Progenitor cell of endocrine pancreas (in vitro differentiated cells): ENCODE data around the gene CAMK1D. TPM values are rescaled to one million over a fixed set of nuclear protein-coding genes. Genes with fewer than 3 reads are reported as not detected.
A peak's percentile ranks its signal among the peaks of the same experiment; 100 is the strongest.

Experiments
- DNase-seq: peaks from one replicate; pipeline ENCODE4 v3.0.0; 2021; ENCODE audit warnings: low spot score; ENCODE audit not compliant: unreplicated experiment
- H3K27ac Mint-ChIP-seq: 2 replicates; pipeline ENCODE4 v1.8.0; 2021; ENCODE audit warnings: mild to moderate bottlenecking, moderate library complexity, mixed read lengths
- H3K27me3 Mint-ChIP-seq: 2 replicates; pipeline ENCODE4 v1.8.0; 2021; ENCODE audit warnings: mixed read lengths
- H3K36me3 Mint-ChIP-seq: 2 replicates; pipeline ENCODE4 v1.8.0; 2022; ENCODE audit warnings: mixed read lengths; ENCODE audit not compliant: insufficient read depth
- H3K4me1 Mint-ChIP-seq: 2 replicates; pipeline ENCODE4 v1.8.0; 2021; ENCODE audit warnings: low read depth, mixed read lengths
- H3K4me3 Mint-ChIP-seq: 2 replicates; pipeline ENCODE4 v1.8.0; 2021; ENCODE audit warnings: low read depth, mild to moderate bottlenecking, moderate library complexity, mixed read lengths
- H3K9me3 Mint-ChIP-seq: 2 replicates; pipeline ENCODE4 v1.8.0; 2021; ENCODE audit warnings: low read depth, mixed read lengths
- total RNA-seq: library from RNA; stranded (reverse); gene quantifications from 2 replicates; pipeline ENCODE4 v1.2.1, GENCODE V29; 2021
- TF ChIP-seq, protein P1 (sequence below): fragments of 200-600 bp; sonication (generic); IDR thresholded peaks from one replicate; pipeline ENCODE4 v1.5.0; 2021; ENCODE audit warnings: antibody characterized with exemption, mild to moderate bottlenecking; ENCODE audit not compliant: unreplicated experiment

The CAMK1D gene
- total RNA-seq, 1 donor from 2014 or later: 10.8 TPM

DNA sequence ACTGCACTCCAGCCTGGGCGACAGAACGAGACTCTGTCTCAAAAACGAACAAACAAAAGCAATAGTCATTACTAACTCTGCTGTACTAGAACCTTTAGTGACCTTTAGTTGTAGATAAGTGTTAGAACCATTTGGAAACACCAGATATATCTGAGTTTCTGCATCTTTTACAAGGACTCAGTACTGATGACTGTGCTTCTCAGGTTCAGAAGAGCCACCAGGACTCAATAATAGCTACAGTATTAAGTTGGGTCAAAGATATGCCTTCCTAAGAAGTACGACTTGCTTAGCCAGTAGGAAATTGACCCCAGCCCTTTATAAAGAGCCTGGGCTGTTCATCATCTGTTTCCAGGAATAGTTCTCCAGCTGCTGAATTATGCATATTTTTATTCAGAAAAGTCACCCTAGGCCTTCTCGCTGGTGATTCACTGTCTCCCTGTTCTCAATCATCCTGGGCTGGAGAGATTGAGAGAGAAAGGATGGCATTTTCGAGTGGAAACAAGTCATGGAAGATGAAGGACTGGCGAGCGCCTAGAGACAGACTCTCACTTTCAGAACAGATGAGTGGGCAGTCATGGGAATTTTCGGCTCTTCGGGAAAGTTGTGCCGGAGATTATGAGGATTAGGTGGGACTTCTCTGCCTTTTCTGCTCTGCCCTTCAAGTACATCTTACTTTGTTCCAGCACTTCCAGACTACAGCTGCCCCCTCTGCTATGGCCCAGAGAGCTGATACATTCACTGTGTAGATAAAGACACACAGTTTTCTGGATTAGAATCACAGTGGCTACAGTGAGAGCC lies 336.1 kb downstream of the CAMK1D start:
- Mint-ChIP-seq H3K36me3 (no peaks in the 10 kb centered on the region), H3K27ac (peak overlapping the region; percentile 45), H3K9me3 (no peaks in the 10 kb centered on the region), H3K4me1 (peaks cover 1% of the 10 kb centered on the region), H3K27me3 (no peaks in the 10 kb centered on the region), H3K4me3 (no peak overlapping the region)
- TF ChIP-seq, protein P1, sequence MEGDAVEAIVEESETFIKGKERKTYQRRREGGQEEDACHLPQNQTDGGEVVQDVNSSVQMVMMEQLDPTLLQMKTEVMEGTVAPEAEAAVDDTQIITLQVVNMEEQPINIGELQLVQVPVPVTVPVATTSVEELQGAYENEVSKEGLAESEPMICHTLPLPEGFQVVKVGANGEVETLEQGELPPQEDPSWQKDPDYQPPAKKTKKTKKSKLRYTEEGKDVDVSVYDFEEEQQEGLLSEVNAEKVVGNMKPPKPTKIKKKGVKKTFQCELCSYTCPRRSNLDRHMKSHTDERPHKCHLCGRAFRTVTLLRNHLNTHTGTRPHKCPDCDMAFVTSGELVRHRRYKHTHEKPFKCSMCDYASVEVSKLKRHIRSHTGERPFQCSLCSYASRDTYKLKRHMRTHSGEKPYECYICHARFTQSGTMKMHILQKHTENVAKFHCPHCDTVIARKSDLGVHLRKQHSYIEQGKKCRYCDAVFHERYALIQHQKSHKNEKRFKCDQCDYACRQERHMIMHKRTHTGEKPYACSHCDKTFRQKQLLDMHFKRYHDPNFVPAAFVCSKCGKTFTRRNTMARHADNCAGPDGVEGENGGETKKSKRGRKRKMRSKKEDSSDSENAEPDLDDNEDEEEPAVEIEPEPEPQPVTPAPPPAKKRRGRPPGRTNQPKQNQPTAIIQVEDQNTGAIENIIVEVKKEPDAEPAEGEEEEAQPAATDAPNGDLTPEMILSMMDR: no peak
- DNase-seq: no peak

DNA sequence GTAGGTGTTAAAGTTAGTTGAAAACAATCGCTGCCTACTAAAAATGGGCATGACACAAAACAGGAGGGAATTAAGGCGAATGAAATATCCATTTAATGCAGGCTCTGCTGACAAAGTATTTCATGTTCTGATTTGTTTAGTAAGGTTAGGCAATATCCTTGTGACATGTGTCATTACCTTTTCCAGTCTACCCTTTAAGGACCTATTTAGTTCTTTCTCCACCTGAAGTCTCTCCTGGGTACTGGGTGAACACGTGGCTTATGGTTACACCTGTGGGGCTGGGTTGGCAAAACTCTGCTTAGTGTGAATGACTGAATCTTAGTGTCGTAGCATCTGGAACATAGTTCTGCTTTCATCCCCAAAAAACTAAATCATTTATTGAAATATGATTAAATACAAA lies 338.6 kb downstream of the CAMK1D start:
- Mint-ChIP-seq H3K27me3 (no peaks in the 10 kb centered on the region), H3K36me3 (no peaks in the 10 kb centered on the region), H3K27ac (no peak overlapping the region), H3K4me1 (peaks cover 2% of the 10 kb centered on the region), H3K4me3 (no peak overlapping the region), H3K9me3 (no peaks in the 10 kb centered on the region)
- TF ChIP-seq, protein P1: no peak
- no peak for DNase-seq

DNA sequence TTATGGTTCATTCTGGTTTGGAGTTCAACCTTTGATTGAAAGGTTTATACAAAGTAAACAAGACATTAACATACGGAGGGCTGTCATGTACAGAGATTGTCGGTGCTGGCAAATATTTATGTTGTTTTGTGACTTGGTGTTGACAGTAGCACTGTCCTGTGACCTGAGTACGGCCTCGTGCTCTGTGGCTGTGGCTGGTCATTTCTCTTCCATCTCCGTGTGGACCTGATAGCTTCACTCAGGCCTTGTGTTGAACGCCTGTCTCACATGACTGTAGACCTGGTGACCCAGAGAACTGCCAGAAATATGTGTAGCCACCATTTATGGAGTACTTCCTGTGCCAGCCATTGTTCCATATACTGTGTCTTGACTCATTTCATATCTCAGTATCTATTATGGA lies 340.5 kb downstream of the CAMK1D start:
- no peaks in the 10 kb centered on the region for H3K9me3 Mint-ChIP-seq
- no peak overlapping the region for H3K27ac Mint-ChIP-seq
- no peak overlapping the region for H3K4me3 Mint-ChIP-seq
- no peak for DNase-seq
- H3K36me3 Mint-ChIP-seq: no peaks in the 10 kb centered on the region
- TF ChIP-seq, protein P1: no peak
- peaks cover 2% of the 10 kb centered on the region for H3K4me1 Mint-ChIP-seq
- no peaks in the 10 kb centered on the region for H3K27me3 Mint-ChIP-seq

DNA sequence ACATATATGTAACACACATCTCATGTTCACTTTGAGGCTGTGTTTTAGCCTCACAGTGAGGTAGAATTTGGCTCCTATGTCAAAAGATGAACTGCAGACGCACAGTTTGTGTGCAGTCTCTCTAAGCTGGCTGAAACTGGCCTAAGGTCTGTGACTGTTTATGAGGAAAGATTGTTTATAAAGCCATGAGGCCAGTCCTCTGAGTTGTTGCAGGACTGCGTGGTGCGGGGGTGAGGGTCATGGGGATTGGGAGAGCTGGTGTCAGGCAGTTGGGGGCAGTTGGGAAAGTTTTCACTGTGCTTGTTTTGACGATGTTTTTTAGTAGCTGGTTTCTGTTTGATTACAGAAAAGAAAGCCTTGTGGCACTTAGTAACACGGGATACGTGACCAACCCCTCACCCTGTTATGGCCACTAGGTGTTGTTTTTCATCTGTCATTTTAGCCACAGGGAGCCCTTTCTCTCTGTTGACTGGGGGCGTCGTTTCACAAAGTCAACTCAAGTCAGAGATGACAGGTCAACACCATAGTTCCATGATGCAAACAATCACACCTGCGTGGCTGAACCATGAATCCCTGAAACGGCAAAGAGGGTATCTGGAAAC lies 341.3 kb downstream of the CAMK1D start:
- TF ChIP-seq, protein P1: no peak
- Mint-ChIP-seq H3K36me3 (no peaks in the 10 kb centered on the region), H3K9me3 (no peaks in the 10 kb centered on the region), H3K27ac (peak overlapping the region; percentile 11), H3K27me3 (no peaks in the 10 kb centered on the region), H3K4me3 (no peak overlapping the region), H3K4me1 (peaks cover 2% of the 10 kb centered on the region)
- no peak for DNase-seq

DNA sequence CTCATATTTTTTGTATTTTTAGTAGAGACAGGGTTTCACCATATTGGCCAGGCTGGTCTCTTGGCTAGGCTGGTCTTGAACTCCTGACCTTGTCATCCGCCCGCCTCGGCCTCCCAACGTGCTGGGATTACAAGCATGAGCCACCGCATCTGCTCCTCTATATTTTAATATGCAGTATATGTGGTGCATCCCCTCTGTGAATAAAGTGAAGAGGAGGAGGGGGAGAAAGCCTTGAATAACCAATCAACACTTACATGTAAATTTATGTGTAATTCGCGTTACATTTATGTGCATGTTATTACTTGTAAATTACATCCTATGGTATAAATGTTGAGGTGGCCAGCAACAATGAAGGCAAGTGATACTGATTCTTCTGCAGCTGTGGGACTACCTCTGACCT lies 342.2 kb downstream of the CAMK1D start:
- Mint-ChIP-seq H3K4me3 (no peak overlapping the region), H3K27me3 (no peaks in the 10 kb centered on the region), H3K36me3 (no peaks in the 10 kb centered on the region), H3K27ac (no peak overlapping the region), H3K4me1 (peaks cover 2% of the 10 kb centered on the region), H3K9me3 (no peaks in the 10 kb centered on the region)
- no peak for DNase-seq
- TF ChIP-seq, protein P1: no peak
